Measurements from ENCODE around the gene IL5. TPM values are rescaled to one million over a fixed set of nuclear protein-coding genes. Genes with fewer than 3 reads are reported as not detected.

The IL5 gene
- total and polyA plus RNA-seq, 2 of the 13 experiments (the other 11 are each of a cell fraction or from before 2014, with no cell fraction given): not detected

- TF ChIP-seq AHDC1 (CRISPR knock-in tag; IDR thresholded peaks at IDR 0.05; ENCODE audit: borderline replicate concordance): no peak
These were observed 33.2 kb downstream of the IL5 start (continued) for GRCh38 chr5:132510076-132510475.

- intact Hi-C loops (cut with micrococcal nuclease; ENCODE audit: unreplicated experiment): no loop called here
- peak; percentile 51 for TF ChIP-seq STAG1 (CRISPR knock-in tag; IDR thresholded peaks at IDR 0.05)
- no peak for TF ChIP-seq ZNF614 (CRISPR knock-in tag; IDR thresholded peaks at IDR 0.05; ENCODE audit: borderline replicate concordance)
- peak; percentile 29; the same call in 1 of the 2 replicates for TF ChIP-seq FOXA3 (CRISPR knock-in tag; IDR thresholded peaks at IDR 0.05)
- TF ChIP-seq MED8 (CRISPR knock-in tag; IDR thresholded peaks at IDR 0.05; ENCODE audit: insufficient replicate concordance): no peak
- TF ChIP-seq SOX13 (IDR thresholded peaks at IDR 0.05): no peak
- TF ChIP-seq SOX13 (CRISPR knock-in tag; conservative IDR thresholded peaks at IDR 0.05 in 1 of 2, IDR thresholded peaks at IDR 0.05 in 1 of 2): 0 out of 4 replicates have a peak, but pooled peaks of 1 of the 2 experiments have one; percentile 11
- peak; percentile 43; the same call in 1 of the 2 replicates for TF ChIP-seq SMC3 (IDR thresholded peaks at IDR 0.05; ENCODE audit: low read length)
- TF ChIP-seq POGK (CRISPR knock-in tag; conservative IDR thresholded peaks at IDR 0.05): 0 out of 2 replicates have a peak, but pooled peaks have one; percentile 31
- 0 out of 4 replicates have a peak, but pooled peaks have one; percentile 33 to 41 for TF ChIP-seq HMGXB4 (CRISPR knock-in tag; IDR thresholded peaks at IDR 0.05; ENCODE audit: borderline replicate concordance in 1 of 2, low read depth in 1 of 2)
These were observed 37.1 kb downstream of the IL5 start for GRCh38 chr5:132506094-132506692.

More at GRCh38 chr5:132506094-132506692, 37.1 kb downstream of the IL5 start:
- Histone ChIP-seq H3K9me3 (ENCODE audit: low read length) (no peaks in the 10 kb centered on the region), H3K4me2 (ENCODE audit: low read depth, low read length) (peak overlapping the region; percentile 42), H2AFZ (ENCODE audit: low read length) (no peak overlapping the region), H4K20me1 (ENCODE audit: insufficient read depth, low read length) (no peaks in the 10 kb centered on the region), H3K4me3 (replicated peaks in 1 of 3; ENCODE audit: insufficient read depth in 1 of 3, low read depth in 2 of 3, low read length in 3 of 3) (no peak overlapping the region), H3K27me3 (ENCODE audit: control insufficient read depth in 1 of 2, insufficient read depth in 2 of 2, low read length in 2 of 2) (no peaks in the 10 kb centered on the region), H3K9ac (ENCODE audit: insufficient read depth, low read depth, low read length) (no peak overlapping the region), H3K27ac (ENCODE audit: extremely low read length, insufficient read depth, low read length) (no peak overlapping the region), H3K4me1 (ENCODE audit: insufficient read depth, low read length) (peaks cover 55% of the 10 kb centered on the region), H3K36me3 (replicated peaks in 1 of 2; ENCODE audit: control insufficient read depth in 1 of 2, insufficient read depth in 2 of 2, low read length in 2 of 2) (no peaks in the 10 kb centered on the region), H3K79me2 (ENCODE audit: insufficient read depth, low read length) (no peaks in the 10 kb centered on the region)
- FAIRE-seq: peak; percentile 94
- DNase-seq (ENCODE audit: low spot score): peak; percentile 41
- ChIA-PET CTCF (ENCODE audit: low intra/inter-chr PET ratio, low total read pairs) (interaction anchor here (0.8 to 1.9 kb wide), 3 partner anchors 20 to 119 kb away, joined by 3 to 8 read pairs (median 5); no protein-coding TSS in a partner anchor), POLR2A (interaction anchor here (1.1 to 3.1 kb wide), 5 partner anchors 10 to 212 kb away, joined by 3 to 28 read pairs (median 9); partner anchors contain the start of genes IRF1 and SLC22A4)
- BruUV-seq (replicated peaks): no TSS peak
- WGBS (ENCODE audit: low lambda C conversion rate): 0% methylated on average over 1 of the region's 1 CpG
- ATAC-seq: peak; percentile 67
- in situ Hi-C loops (cut with HindIII; ENCODE audit: extremely low pct_ligation_motif_present, low pct_unique_long_range_greater_than_20kb): no loop called here

Data from HepG2 (cell line).